ENCODE results near the gene KRTAP10-3. TPM values are rescaled to one million over a fixed set of nuclear protein-coding genes. Genes with fewer than 3 reads are reported as not detected.

Gene KRTAP10-3
- total RNA-seq, 1 experiment from 2014 or later, result not detected

DNA sequence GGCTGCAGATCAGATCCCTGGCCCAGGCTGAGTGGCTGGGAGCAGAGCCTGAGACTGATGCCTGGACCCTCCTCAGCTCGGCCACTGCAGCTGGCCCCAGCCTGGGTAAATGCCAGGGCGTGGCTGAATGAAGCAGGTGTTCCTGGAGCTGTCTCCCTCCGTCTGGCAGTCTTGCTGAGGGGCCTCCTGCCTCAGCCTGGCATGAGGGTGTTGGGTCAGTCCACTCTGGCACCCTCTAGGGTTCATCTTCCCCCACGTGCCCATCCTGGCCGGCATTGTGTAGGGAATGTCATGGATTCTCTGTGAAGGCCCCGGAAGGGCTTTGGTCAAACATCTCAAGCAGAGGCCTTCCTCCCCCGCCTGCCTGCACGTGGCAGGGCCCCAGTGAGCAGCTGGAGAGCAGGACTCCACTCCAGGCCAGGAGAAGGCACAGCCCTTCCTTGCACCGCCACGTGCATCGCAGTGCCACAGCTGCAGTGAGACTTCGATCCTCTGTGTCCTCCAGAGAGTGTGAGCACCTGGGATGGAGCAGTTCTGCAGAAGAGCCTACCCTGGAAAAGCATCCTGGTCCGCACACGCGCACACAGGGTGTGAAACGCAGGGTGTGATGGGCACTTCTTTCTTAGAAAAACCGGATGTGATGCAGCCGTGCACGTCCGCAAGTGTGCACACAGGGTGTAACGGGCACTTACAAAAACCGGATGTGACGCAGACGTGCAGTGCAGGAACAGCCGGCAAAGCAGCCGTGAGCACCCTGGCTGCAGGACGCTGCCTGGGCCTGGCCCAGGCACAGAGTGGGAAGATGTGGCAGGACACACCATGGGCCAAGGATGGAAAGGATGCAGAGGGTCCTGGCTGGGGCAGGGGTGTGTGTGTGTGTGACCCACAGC, 10.3 kb upstream of the KRTAP10-3 start:
- ChIA-PET CTCF (no interaction called here), POLR2A (no interaction called here)
- intact Hi-C loops (cut with micrococcal nuclease; ENCODE audit: unreplicated experiment), result no loop called here
- H3K36me3 ChIP-seq (ENCODE audit: control insufficient read depth, insufficient read depth, low read length), result no peaks in the 10 kb centered on the region
- peaks cover 5% of the 10 kb centered on the region; the same call in 1 of the 2 replicates for H3K4me1 ChIP-seq (ENCODE audit: control insufficient read depth, insufficient read depth, low read length)
- H3K27me3 ChIP-seq (ENCODE audit: control insufficient read depth, insufficient read depth, low read length), result no peaks in the 10 kb centered on the region
- TF ChIP-seq SIN3A (IDR thresholded peaks at IDR 0.05; ENCODE audit: borderline replicate concordance, insufficient read depth, low read depth, low read length) (no peak), TCF7L2 (IDR thresholded peaks at IDR 0.05; ENCODE audit: low read depth, low read length) (no peak), POLR2AphosphoS5 (IDR thresholded peaks at IDR 0.05; ENCODE audit: low read depth, low read length) (no peak)
- TF ChIP-seq, protein P1, sequence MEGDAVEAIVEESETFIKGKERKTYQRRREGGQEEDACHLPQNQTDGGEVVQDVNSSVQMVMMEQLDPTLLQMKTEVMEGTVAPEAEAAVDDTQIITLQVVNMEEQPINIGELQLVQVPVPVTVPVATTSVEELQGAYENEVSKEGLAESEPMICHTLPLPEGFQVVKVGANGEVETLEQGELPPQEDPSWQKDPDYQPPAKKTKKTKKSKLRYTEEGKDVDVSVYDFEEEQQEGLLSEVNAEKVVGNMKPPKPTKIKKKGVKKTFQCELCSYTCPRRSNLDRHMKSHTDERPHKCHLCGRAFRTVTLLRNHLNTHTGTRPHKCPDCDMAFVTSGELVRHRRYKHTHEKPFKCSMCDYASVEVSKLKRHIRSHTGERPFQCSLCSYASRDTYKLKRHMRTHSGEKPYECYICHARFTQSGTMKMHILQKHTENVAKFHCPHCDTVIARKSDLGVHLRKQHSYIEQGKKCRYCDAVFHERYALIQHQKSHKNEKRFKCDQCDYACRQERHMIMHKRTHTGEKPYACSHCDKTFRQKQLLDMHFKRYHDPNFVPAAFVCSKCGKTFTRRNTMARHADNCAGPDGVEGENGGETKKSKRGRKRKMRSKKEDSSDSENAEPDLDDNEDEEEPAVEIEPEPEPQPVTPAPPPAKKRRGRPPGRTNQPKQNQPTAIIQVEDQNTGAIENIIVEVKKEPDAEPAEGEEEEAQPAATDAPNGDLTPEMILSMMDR (IDR thresholded peaks at IDR 0.05), result no peak
- TF ChIP-seq, protein P2, sequence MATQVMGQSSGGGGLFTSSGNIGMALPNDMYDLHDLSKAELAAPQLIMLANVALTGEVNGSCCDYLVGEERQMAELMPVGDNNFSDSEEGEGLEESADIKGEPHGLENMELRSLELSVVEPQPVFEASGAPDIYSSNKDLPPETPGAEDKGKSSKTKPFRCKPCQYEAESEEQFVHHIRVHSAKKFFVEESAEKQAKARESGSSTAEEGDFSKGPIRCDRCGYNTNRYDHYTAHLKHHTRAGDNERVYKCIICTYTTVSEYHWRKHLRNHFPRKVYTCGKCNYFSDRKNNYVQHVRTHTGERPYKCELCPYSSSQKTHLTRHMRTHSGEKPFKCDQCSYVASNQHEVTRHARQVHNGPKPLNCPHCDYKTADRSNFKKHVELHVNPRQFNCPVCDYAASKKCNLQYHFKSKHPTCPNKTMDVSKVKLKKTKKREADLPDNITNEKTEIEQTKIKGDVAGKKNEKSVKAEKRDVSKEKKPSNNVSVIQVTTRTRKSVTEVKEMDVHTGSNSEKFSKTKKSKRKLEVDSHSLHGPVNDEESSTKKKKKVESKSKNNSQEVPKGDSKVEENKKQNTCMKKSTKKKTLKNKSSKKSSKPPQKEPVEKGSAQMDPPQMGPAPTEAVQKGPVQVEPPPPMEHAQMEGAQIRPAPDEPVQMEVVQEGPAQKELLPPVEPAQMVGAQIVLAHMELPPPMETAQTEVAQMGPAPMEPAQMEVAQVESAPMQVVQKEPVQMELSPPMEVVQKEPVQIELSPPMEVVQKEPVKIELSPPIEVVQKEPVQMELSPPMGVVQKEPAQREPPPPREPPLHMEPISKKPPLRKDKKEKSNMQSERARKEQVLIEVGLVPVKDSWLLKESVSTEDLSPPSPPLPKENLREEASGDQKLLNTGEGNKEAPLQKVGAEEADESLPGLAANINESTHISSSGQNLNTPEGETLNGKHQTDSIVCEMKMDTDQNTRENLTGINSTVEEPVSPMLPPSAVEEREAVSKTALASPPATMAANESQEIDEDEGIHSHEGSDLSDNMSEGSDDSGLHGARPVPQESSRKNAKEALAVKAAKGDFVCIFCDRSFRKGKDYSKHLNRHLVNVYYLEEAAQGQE (IDR thresholded peaks at IDR 0.05; ENCODE audit: insufficient read depth in 1 of 2, low read depth in 2 of 2, low read length in 1 of 2), result no peak
- no peak overlapping the region for H3K27ac ChIP-seq (ENCODE audit: low read length)
- no TSS peak for BruUV-seq (replicated peaks)
- H3K4me3 ChIP-seq (ENCODE audit: low read depth in 2 of 2, low read length in 2 of 2), result no peak overlapping the region
- ATAC-seq, result no peak; the same call in 1 of the 2 replicates
- H3K9me3 ChIP-seq (ENCODE audit: control insufficient read depth, insufficient read depth, low read depth, low read length), result no peaks in the 10 kb centered on the region
- in situ Hi-C loops (cut with HindIII; ENCODE audit: low pct_unique_long_range_greater_than_20kb, low sequenced_read_pairs), result no loop called here
- DNase-seq (ENCODE audit: low read depth, low spot score), result no peak

GRCh38 chr21:44568261-44568660, 9.7 kb upstream of the KRTAP10-3 start:
- intact Hi-C loops (cut with micrococcal nuclease; ENCODE audit: unreplicated experiment), result no loop called here
- no peak for ATAC-seq
- DNase-seq (ENCODE audit: low read depth, low spot score), result no peak
- ChIA-PET POLR2A (no interaction called here), CTCF (no interaction called here)
- no TSS peak for BruUV-seq (replicated peaks)
- Histone ChIP-seq H3K27ac (ENCODE audit: low read length) (no peak overlapping the region), H3K4me3 (ENCODE audit: low read depth in 2 of 2, low read length in 2 of 2) (no peak overlapping the region), H3K9me3 (ENCODE audit: control insufficient read depth, insufficient read depth, low read depth, low read length) (no peaks in the 10 kb centered on the region), H3K27me3 (ENCODE audit: control insufficient read depth, insufficient read depth, low read length) (no peaks in the 10 kb centered on the region), H3K36me3 (ENCODE audit: control insufficient read depth, insufficient read depth, low read length) (no peaks in the 10 kb centered on the region), H3K4me1 (ENCODE audit: control insufficient read depth, insufficient read depth, low read length) (peaks cover 2% of the 10 kb centered on the region; the same call in 1 of the 2 replicates)
- in situ Hi-C loops (cut with HindIII; ENCODE audit: low pct_unique_long_range_greater_than_20kb, low sequenced_read_pairs), result no loop called here
- no peak for TF ChIP-seq POLR2AphosphoS5 (IDR thresholded peaks at IDR 0.05; ENCODE audit: low read depth, low read length)
- TF ChIP-seq, protein P1 (IDR thresholded peaks at IDR 0.05), result no peak
- no peak for TF ChIP-seq SIN3A (IDR thresholded peaks at IDR 0.05; ENCODE audit: borderline replicate concordance, insufficient read depth, low read depth, low read length)
- TF ChIP-seq, protein P2 (IDR thresholded peaks at IDR 0.05; ENCODE audit: insufficient read depth in 1 of 2, low read depth in 2 of 2, low read length in 1 of 2), result no peak
- TF ChIP-seq TCF7L2 (IDR thresholded peaks at IDR 0.05; ENCODE audit: low read depth, low read length), result no peak
